Gastrocnemius medialis (tissue), 4 donors: Measurements from ENCODE around the gene HOXA3.

Source experiments
- POLR2A ChIP-seq, 2 donors: fragments of 450-650 bp; IDR thresholded peaks; one replicate each; pipeline ENCODE4 v1.6.1; 2017; ENCODE audit warnings: antibody characterized with exemption in 2 of 2, mild to moderate bottlenecking in 2 of 2, moderate library complexity in 2 of 2
- TF ChIP-seq, protein P1 (sequence below), 5 experiments: fragments of 450-650 bp in 3 of 5; fragments of 200-600 bp in 2 of 5; sonication (generic) in 2 of 5; IDR thresholded peaks in 4 of 5; conservative IDR thresholded peaks in 1 of 5; 1 replicate in 4 of 5; 2 replicates in 1 of 5; pipeline ENCODE4 v1.5.1; 2016 to 2019; ENCODE audit warnings: antibody characterized with exemption in 5 of 5, mild to moderate bottlenecking in 3 of 5, moderate library complexity in 3 of 5

DNA sequence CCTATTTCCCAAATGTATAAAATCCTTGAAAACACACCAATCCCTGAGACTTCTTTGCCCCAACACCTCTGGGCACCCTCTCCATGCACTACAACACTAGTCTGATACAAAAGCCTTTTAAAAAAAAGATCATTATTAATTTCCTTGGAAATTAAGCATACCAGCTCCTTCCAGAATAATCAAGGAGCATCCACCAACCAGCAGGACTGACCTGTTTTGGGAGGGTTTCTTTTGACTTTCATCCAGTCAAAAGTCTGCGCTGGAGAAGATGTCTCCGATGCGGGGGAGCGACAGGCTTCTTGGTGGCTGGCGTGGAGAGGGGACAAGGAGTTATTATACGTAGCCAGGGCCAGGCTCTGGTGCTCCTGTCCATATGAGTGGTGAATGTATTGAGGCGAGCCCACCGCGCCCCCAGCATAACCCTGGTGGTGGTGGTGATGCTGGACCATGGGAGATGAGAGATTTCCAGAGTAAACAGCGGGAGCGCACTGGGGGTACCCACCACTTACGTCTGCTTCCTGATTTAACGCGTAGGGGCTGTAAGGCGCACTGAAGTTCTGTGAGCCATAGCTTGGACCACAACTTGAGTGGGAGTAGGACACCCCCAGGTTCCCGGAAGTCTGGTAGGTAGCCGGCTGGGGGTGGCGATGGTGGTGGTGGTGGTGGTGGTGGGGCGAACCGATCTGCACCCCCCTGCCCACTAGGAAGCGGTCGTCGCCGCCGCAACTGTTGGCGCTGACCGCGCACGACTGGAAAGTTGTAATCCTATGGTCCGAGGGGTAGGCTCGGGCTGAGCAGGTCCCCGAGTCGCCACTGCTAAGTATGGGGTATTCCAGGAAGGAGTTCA lies 57.1 kb downstream of the HOXA3 start:
- TF ChIP-seq, protein P1, sequence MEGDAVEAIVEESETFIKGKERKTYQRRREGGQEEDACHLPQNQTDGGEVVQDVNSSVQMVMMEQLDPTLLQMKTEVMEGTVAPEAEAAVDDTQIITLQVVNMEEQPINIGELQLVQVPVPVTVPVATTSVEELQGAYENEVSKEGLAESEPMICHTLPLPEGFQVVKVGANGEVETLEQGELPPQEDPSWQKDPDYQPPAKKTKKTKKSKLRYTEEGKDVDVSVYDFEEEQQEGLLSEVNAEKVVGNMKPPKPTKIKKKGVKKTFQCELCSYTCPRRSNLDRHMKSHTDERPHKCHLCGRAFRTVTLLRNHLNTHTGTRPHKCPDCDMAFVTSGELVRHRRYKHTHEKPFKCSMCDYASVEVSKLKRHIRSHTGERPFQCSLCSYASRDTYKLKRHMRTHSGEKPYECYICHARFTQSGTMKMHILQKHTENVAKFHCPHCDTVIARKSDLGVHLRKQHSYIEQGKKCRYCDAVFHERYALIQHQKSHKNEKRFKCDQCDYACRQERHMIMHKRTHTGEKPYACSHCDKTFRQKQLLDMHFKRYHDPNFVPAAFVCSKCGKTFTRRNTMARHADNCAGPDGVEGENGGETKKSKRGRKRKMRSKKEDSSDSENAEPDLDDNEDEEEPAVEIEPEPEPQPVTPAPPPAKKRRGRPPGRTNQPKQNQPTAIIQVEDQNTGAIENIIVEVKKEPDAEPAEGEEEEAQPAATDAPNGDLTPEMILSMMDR (IDR thresholded peaks at IDR 0.05 in 4 of 5, conservative IDR thresholded peaks at IDR 0.05 in 1 of 5), result no peak
- TF ChIP-seq POLR2A (IDR thresholded peaks at IDR 0.05), result no peak
